K562 (cell line): Measurements from ENCODE around the gene CNPY4. TPM values are rescaled to one million over a fixed set of nuclear protein-coding genes. Genes with fewer than 3 reads are reported as not detected.

Experiments
- ARID1B ChIP-seq: fragments of 450-650 bp; IDR thresholded peaks from 2 replicates; pipeline ENCODE4 v1.6.1; 2016; ENCODE audit warnings: antibody characterized with exemption, mild to moderate bottlenecking, inconsistent platforms
- ASH1L ChIP-seq: fragments of 450-650 bp; IDR thresholded peaks from 2 replicates; pipeline ENCODE4 v1.6.1; 2018; ENCODE audit warnings: borderline replicate concordance, mild to moderate bottlenecking, low read depth; ENCODE audit not compliant: partially characterized antibody
- CBX5 ChIP-seq: IDR thresholded peaks from 2 replicates; pipeline ENCODE4 v1.6.1; 2014; ENCODE audit warnings: low read depth, borderline replicate concordance
- GABPA ChIP-seq: fragments of 200-800 bp; sonication (Bioruptor generic); conservative IDR thresholded peaks from 2 replicates; pipeline ENCODE4 v1.6.1; 2016; ENCODE audit warnings: low read depth, missing genetic modification characterization, missing compliant biosample characterization
- HIVEP1 ChIP-seq: fragments of 250-450 bp; sonication (Bioruptor Pico); IDR thresholded peaks from 2 replicates; pipeline ENCODE4 v1.4.0; 2020; ENCODE audit warnings: mild to moderate bottlenecking
- KDM5B ChIP-seq: fragments of 200-600 bp; sonication (generic); IDR thresholded peaks from 2 replicates; pipeline ENCODE4 v1.6.1; 2012; ENCODE audit warnings: low read depth, mild to moderate bottlenecking, moderate library complexity, low read length, control low read depth, inconsistent platforms; ENCODE audit not compliant: insufficient replicate concordance
- MED1 ChIP-seq: sonication (generic); formaldehyde crosslinking; IDR thresholded peaks from 2 replicates; pipeline ENCODE4 v1.8.1; 2023; ENCODE audit warnings: missing genetic modification reagents, borderline replicate concordance
- NBN ChIP-seq: fragments of 450-650 bp; IDR thresholded peaks from 2 replicates; pipeline ENCODE4 v1.6.1; 2016; ENCODE audit warnings: low read depth, mild to moderate bottlenecking
- NFIC ChIP-seq: fragments of 450-650 bp; IDR thresholded peaks from 2 replicates; pipeline ENCODE4 v1.6.1; 2017; ENCODE audit warnings: mild to moderate bottlenecking, inconsistent platforms
- PML ChIP-seq: IDR thresholded peaks from 2 replicates; pipeline ENCODE4 v1.6.1; 2012; ENCODE audit warnings: low read length, inconsistent platforms
- POLR2G ChIP-seq: fragments of 200-400 bp; formaldehyde crosslinking; IDR thresholded peaks from 2 replicates; pipeline ENCODE4 v1.6.1; 2017; ENCODE audit warnings: low read depth, mild to moderate bottlenecking, antibody characterized with exemption, low read length, moderate library complexity
- PRMT5 ChIP-seq: sonication (generic); formaldehyde crosslinking; IDR thresholded peaks from 2 replicates; pipeline ENCODE4 v1.5.0; 2020; ENCODE audit warnings: missing genetic modification reagents
- PTRF ChIP-seq: fragments of 450-650 bp; IDR thresholded peaks from 2 replicates; pipeline ENCODE4 v1.6.1; 2016; ENCODE audit warnings: mild to moderate bottlenecking, missing genetic modification characterization, missing compliant biosample characterization
- SOX6 ChIP-seq: fragments of 450-650 bp; IDR thresholded peaks from 2 replicates; pipeline ENCODE4 v1.6.1; 2014; ENCODE audit warnings: mild to moderate bottlenecking
- SPI1 ChIP-seq: IDR thresholded peaks from 2 replicates; pipeline ENCODE4 v1.6.1; 2011; ENCODE audit warnings: low read depth, low read length, control low read depth, borderline replicate concordance
- TAF15 ChIP-seq: fragments of 200-400 bp; formaldehyde crosslinking; IDR thresholded peaks from 2 replicates; pipeline ENCODE4 v1.6.1; 2017; ENCODE audit warnings: mild to moderate bottlenecking, low read depth, low read length, moderate library complexity
- TEAD2 ChIP-seq: fragments of 450-650 bp; IDR thresholded peaks from 2 replicates; pipeline ENCODE4 v1.6.1; 2016; ENCODE audit warnings: missing genetic modification characterization, control low read depth, missing compliant biosample characterization
- ZBTB7A ChIP-seq: IDR thresholded peaks from 2 replicates; pipeline ENCODE4 v1.6.1; 2011; ENCODE audit warnings: low read depth, mild to moderate bottlenecking, low read length, moderate library complexity, borderline replicate concordance; ENCODE audit not compliant: control insufficient read depth
- ZFP30 ChIP-seq: fragments of 250-450 bp; sonication (Bioruptor Pico); IDR thresholded peaks from 2 replicates; pipeline ENCODE4 v1.8.0; 2022; ENCODE audit warnings: moderate library complexity, mild to moderate bottlenecking, inconsistent platforms, borderline replicate concordance
- ZNF12 ChIP-seq: sonication (generic); formaldehyde crosslinking; IDR thresholded peaks from 2 replicates; pipeline ENCODE4 v1.4.0; 2020; ENCODE audit warnings: mild to moderate bottlenecking, missing genetic modification reagents
- ZNF311 ChIP-seq: fragments of 250-450 bp; sonication (Bioruptor Pico); IDR thresholded peaks from 2 replicates; pipeline ENCODE4 v1.4.0; 2020; ENCODE audit warnings: mild to moderate bottlenecking, moderate library complexity
- ZNF354B ChIP-seq: fragments of 250-450 bp; sonication (Bioruptor Pico); IDR thresholded peaks from 2 replicates; pipeline ENCODE4 v1.4.0; 2020
- ZNF57 ChIP-seq: fragments of 450-650 bp; formaldehyde crosslinking; IDR thresholded peaks from 2 replicates; pipeline ENCODE4 v1.4.0; 2020; ENCODE audit warnings: mild to moderate bottlenecking, moderate library complexity
- ZNF76 ChIP-seq: fragments of 250-450 bp; sonication (Bioruptor Pico); IDR thresholded peaks from 2 replicates; pipeline ENCODE4 v1.4.0; 2020; ENCODE audit warnings: mild to moderate bottlenecking, moderate library complexity, borderline replicate concordance
- polyA plus RNA-seq, 8 experiments: library from polyadenylated mRNA; depleted of rRNA in 4 of 8; stranded (reverse) in 5 of 8; unstranded in 3 of 8; fragments of >200 nt; fragmentation: Nextera tagmentation in 2 of 8; fragmentation: Illumina TruSeq in 1 of 8; extraction: Ambion mirVana in 2 of 8; extraction: Trizol in 1 of 8; gene quantifications; 2 replicates each; pipeline versions ENCODE4 v1.2.1 to v1.2.3, GENCODE V29; 2011 to 2014; ENCODE audit warnings: inconsistent platforms in 1 of 8, missing spikeins in 1 of 8
- total RNA-seq, 7 experiments: library from RNA; depleted of rRNA in 6 of 7; stranded (reverse); fragments of >200 nt in 6 of 7; fragmentation: Illumina TruSeq in 2 of 7; extraction: Trizol in 2 of 7; gene quantifications; 2 replicates each; pipeline versions ENCODE4 v1.2.1 to v1.2.3, GENCODE V29; 2011 to 2021; ENCODE audit warnings: low replicate concordance in 1 of 7
- TF ChIP-seq, protein P1 (sequence below): fragments of 450-650 bp; IDR thresholded peaks from 2 replicates; pipeline ENCODE4 v1.6.1; 2017; ENCODE audit warnings: antibody characterized with exemption
- TF ChIP-seq, protein P2 (sequence below), 2 experiments: fragments of 450-650 bp in 1 of 2; sonication (generic) in 1 of 2; formaldehyde crosslinking; conservative IDR thresholded peaks; 2 replicates each; pipeline versions ENCODE4 v1.4.0 to v1.8.1; 2020 to 2022; ENCODE audit warnings: mild to moderate bottlenecking in 1 of 2, missing genetic modification reagents in 1 of 2
- TF ChIP-seq, protein P3 (sequence below): fragments of 450-650 bp; formaldehyde crosslinking; IDR thresholded peaks from 2 replicates; pipeline ENCODE4 v1.4.0; 2022; ENCODE audit warnings: missing genetic modification characterization

CNPY4 gene
- total and polyA plus RNA-seq, 9 of the 15 experiments (the other 6 are each of a cell fraction or from before 2014, with no cell fraction given): 1.9 to 11.2 (median 7.0) TPM

DNA sequence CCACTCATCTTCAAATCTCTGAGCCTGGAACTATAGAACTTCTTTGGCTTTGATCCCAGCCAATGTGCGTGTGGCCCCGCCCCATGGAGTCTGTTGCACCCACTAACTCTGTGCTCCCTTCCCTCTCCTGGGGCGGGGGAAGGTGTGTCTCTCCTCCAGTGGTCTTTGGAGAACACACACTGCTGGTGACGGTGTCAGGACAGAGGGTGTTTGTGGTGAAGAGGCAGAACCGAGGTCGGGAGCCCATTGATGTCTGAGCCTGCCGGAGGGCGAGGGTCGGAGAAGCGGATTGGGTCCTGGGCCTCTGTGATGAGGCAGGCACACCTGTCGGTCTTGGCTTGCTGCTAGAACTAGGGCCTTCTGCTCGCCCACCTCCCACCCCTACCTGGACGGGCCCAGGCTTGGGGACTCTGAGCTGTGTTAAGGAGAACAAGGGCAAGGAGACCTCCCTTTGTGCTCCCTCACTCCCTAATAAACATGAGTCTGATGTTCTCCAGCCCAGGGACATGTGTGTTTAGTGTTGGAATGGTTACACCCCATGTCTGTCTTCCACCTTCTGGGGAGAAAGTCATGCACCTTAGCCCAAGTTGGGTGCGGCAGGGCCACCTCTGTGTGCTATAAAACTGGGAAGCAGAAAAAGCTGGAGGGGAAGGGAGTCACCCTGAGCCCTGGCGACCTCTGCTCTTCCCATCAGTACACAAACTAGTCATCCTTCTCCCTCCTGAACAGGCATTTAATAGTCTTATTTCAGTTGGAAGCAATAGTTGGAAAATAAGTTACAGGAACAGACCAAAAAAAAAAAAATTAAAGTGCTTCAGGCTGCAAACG, 34.5 kb downstream of the CNPY4 start (continued):
- TF ChIP-seq ZNF12 (CRISPR knock-in tag) (no peak), SOX6 (no peak), MED1 (CRISPR knock-in tag) (no peak), ARID1B (no peak), POLR2G (peak; percentile 63), ZNF57 (no peak), HIVEP1 (CRISPR knock-in tag) (no peak), PML (0 out of 2 replicates have a peak, but pooled peaks have one; percentile 6), PRMT5 (CRISPR knock-in tag) (no peak), CBX5 (no peak), ZNF76 (no peak), PTRF (tag) (no peak), NFIC (peak; percentile 57), KDM5B (no peak), ASH1L (no peak), TAF15 (0 out of 2 replicates have a peak, but pooled peaks have one; percentile 66), ZNF354B (CRISPR knock-in tag) (no peak), TEAD2 (no peak), ZBTB7A (no peak; the same call in 1 of the 2 replicates), GABPA (tag) (no peak), ZNF311 (no peak), NBN (no peak), ZFP30 (CRISPR knock-in tag) (no peak), SPI1 (no peak)
- TF ChIP-seq, protein P1, sequence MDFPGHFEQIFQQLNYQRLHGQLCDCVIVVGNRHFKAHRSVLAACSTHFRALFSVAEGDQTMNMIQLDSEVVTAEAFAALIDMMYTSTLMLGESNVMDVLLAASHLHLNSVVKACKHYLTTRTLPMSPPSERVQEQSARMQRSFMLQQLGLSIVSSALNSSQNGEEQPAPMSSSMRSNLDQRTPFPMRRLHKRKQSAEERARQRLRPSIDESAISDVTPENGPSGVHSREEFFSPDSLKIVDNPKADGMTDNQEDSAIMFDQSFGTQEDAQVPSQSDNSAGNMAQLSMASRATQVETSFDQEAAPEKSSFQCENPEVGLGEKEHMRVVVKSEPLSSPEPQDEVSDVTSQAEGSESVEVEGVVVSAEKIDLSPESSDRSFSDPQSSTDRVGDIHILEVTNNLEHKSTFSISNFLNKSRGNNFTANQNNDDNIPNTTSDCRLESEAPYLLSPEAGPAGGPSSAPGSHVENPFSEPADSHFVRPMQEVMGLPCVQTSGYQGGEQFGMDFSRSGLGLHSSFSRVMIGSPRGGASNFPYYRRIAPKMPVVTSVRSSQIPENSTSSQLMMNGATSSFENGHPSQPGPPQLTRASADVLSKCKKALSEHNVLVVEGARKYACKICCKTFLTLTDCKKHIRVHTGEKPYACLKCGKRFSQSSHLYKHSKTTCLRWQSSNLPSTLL: no peak
- TF ChIP-seq, protein P2, sequence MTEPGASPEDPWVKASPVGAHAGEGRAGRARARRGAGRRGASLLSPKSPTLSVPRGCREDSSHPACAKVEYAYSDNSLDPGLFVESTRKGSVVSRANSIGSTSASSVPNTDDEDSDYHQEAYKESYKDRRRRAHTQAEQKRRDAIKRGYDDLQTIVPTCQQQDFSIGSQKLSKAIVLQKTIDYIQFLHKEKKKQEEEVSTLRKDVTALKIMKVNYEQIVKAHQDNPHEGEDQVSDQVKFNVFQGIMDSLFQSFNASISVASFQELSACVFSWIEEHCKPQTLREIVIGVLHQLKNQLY (CRISPR knock-in tag; conservative IDR thresholded peaks at IDR 0.05): no peak
- TF ChIP-seq, protein P3, sequence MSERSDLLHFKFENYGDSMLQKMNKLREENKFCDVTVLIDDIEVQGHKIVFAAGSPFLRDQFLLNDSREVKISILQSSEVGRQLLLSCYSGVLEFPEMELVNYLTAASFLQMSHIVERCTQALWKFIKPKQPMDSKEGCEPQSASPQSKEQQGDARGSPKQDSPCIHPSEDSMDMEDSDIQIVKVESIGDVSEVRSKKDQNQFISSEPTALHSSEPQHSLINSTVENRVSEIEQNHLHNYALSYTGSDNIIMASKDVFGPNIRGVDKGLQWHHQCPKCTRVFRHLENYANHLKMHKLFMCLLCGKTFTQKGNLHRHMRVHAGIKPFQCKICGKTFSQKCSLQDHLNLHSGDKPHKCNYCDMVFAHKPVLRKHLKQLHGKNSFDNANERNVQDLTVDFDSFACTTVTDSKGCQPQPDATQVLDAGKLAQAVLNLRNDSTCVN (CRISPR knock-in tag): no peak
